Astrocyte of the hippocampus (primary cell): ENCODE results near the gene TRDMT1.

Experiments
- DNase-seq: peaks from one replicate; pipeline ENCODE4 v3.0.0; 2011; ENCODE audit warnings: low read depth, low spot score

TRDMT1 gene, protein sequence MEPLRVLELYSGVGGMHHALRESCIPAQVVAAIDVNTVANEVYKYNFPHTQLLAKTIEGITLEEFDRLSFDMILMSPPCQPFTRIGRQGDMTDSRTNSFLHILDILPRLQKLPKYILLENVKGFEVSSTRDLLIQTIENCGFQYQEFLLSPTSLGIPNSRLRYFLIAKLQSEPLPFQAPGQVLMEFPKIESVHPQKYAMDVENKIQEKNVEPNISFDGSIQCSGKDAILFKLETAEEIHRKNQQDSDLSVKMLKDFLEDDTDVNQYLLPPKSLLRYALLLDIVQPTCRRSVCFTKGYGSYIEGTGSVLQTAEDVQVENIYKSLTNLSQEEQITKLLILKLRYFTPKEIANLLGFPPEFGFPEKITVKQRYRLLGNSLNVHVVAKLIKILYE

DNA sequence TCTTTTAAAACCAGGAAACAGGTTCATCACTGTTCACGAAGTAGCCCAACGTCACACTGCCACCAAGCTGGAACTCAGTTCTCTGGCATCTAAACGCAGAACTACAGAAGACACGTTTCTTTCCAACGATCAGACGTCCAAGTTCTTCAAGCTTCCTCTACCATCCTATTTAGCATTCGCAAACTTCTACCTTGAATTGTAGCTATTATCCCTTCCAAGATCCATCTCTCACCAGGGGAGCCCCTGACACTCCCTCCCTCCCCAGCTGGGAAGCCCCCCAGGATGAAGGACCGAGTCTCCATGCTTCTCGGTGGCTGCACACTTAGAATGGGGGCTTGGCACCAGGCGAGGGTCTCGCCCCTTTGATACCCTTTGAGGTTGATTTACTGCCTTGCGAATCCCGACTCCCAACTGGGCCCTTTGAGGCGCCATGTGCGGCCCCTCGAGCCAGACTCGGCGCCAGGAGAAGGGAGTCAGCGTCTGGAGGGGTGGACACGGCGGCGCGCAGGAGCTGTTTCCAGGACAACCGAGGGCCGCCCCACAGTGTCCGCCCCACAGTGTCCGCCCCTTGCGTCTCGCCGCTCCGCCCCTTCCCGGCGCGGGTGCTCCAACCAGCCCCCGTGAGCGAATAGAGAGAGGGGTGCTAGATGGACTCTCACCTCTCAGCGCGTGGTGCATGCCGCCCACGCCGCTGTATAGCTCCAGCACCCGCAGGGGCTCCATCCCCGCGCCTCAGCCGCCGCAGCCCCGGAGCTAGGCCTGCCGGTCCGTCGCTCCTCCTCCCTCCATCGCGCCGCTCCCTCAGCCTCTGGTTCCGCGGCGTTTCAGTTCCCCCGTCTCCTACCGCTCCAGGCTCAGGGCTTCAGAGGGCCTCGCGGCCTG is at the start of gene TRDMT1:
TSS of gene TRDMT1 (minus strand) at position 761 of the 882 bp plus-strand sequence. CDS start at position 723, 38 bp downstream.
- peak; percentile 97 for DNase-seq

GRCh38 chr10:17250736-17251135 is 49.3 kb upstream of the TRDMT1 start:
- no peak for DNase-seq

DNA sequence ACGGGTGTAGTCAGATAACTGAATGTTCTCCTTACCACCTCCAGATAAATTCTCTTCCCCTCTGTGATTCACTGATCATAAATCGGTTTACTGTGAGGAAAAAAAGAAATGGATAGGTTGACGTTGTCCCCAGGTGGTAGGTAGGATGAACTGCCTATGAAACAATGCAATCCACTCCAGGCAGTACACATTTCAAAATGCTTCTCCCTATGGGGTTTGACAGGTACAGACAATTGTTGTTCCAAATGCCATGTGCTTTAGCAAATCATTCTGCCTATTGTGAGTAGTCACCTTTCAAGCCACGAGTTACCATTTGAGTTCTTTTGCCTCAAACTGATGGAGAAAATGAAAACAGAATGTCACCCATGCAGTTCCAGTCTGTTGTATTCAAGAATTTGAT is 48.3 kb upstream of the TRDMT1 start:
- DNase-seq, result no peak

DNA sequence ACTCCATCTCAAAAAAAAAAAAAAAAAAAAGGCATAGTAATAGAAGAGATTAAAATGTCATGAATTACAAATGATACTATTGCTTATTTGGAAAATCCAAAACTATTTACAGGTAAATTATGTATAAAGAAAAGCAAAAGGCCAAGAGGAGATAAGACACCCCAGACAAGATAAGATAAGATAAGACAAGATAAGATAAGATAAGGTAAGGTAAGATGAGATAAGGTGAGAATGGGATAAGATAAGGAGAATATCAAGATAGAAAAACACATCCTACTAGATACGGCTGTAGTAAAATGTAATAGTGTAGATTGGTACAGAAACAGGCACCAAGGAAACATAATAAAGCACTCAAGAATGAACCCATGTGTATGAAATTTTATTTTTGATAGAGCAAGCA is 47.5 kb upstream of the TRDMT1 start:
- DNase-seq, result no peak

DNA sequence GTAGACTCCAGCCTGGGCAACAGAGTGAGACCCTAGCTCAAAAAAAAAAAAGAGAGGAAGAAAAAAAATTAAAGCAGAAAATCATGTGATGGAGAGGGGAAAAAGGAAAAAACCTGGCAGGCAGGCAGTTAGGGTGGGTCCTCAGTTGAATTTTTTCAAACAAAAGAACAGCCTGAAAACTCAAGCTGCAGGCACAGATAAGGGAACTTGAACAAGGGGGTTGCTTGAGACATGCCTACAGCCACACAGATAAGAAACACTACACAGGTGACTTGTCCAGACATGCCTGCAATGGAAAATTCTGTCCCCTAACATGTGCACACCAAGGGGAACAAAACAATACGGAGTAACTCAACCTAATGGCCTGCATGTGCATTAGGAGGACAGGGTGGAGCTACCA is 45.7 kb upstream of the TRDMT1 start:
- no peak for DNase-seq

DNA sequence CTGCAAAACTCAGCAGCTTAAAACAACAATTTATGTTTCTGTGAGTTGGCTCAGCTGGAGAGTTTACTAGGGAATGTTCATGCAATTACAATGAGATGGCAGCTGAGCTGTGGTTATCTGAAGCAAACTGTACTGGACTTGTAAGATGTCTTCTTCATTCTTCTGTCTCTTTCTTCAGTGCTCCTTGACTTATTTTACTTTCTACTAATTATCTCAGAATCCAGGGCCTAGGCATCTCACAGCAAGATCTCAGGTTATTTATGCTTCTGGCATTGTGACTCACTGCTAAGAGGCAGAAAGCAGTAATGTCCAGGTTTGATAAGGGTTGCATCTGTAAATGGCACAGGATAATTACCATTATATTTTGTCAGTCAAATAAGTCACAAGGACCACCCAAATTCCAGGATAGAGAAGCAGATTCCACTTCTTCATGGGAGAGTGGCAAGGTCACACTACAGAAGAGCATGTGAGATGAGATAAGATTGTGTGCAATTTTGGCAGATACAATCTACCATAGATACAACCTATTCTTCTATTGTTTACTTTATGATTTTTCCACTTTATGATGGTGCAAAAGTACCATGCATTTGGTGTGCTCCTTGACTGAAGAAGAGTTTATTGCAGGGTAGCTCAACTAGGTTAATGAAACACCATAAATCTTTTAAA is 43.4 kb upstream of the TRDMT1 start:
- DNase-seq, result no peak

GRCh38 chr10:17241611-17242333 is 40.3 kb upstream of the TRDMT1 start:
- no peak for DNase-seq

- DNase-seq, result no peak
Measured at GRCh38 chr10:17240616-17241015, 39.1 kb upstream of the TRDMT1 start.

GRCh38 chr10:17240096-17240495 is 38.6 kb upstream of the TRDMT1 start:
- no peak for DNase-seq

GRCh38 chr10:17239345-17240085 is 38.0 kb upstream of the TRDMT1 start:
- DNase-seq, result peak; percentile 41

GRCh38 chr10:17238445-17239291 is 37.2 kb upstream of the TRDMT1 start:
- DNase-seq, result peak; percentile 89

- no peak for DNase-seq
Measured at GRCh38 chr10:17237915-17238444, 36.5 kb upstream of the TRDMT1 start.

DNA sequence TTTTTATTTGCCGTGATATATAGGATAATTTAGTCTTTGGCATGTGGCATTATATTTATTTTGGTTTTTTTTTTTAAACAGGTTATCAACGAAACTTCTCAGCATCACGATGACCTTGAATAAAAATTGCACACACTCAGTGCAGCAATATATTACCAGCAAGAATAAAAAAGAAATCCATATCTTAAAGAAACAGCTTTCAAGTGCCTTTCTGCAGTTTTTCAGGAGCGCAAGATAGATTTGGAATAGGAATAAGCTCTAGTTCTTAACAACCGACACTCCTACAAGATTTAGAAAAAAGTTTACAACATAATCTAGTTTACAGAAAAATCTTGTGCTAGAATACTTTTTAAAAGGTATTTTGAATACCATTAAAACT is 35.7 kb upstream of the TRDMT1 start:
- no peak for DNase-seq

DNA sequence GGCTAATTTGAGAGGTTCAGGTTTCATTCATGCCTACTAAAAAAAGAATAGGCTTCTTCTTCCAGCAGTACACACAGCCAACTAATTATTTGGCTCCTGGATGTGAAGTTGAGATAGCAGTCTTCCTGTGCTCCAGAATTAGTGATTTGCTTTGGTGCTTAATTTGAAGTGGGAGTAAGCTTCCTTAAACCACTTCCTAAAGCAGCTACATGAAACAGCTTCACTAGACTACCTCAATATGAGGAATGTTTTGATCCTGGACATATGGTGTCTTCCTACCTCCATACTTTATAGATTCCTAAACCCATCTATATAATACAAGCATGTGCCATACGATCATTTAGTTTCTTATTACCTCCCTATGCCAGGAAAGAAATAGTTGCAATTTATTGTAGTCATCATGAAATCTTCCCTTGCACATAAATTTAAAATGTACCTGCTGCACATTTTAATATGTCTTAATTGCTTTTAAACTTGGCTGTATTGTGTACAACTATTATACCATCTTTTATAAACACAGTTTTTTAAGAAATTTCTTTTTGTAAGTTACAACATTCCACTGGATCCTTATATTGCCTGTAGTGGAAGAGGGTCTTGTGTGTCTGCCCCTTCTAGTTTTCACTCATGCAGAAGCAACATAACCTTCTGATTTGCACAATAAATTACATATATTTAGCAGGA is 35.1 kb upstream of the TRDMT1 start:
- no peak for DNase-seq

DNA sequence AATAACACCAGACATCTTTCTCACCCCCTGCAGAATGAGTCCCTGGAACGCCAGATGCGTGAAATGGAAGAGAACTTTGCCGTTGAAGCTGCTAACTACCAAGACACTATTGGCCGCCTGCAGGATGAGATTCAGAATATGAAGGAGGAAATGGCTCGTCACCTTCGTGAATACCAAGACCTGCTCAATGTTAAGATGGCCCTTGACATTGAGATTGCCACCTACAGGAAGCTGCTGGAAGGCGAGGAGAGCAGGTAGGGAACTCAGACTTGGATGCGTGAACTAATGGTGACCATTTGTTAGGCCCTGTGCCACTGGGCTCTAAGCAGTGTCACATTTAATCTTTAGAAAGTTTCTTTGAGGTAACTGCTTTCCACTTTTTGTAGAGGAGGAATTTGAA is 33.7 kb upstream of the TRDMT1 start:
- DNase-seq, result peak; percentile 58

DNA sequence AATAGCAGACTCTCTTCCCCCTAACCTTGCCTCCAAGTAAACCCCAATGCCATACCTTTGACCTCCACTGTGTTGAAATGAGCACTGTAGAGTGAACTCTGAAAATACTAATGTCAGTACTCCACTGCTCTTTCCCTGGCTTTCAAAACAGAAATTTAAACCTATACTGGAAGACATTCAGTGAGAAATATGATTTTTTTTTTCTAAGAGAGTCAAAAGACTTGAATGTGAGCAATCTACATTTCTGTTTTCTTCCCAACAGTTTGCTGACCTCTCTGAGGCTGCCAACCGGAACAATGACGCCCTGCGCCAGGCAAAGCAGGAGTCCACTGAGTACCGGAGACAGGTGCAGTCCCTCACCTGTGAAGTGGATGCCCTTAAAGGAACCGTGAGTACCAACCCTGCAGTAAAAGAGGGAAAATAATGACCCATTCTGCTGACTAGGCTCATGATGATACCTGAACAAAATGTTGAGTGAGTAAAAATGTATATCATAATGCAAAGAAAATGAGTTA is 33.0 kb upstream of the TRDMT1 start:
- DNase-seq, result peak; percentile 25

- DNase-seq, result peak; percentile 63
Measured at GRCh38 chr10:17233286-17233991, 32.0 kb upstream of the TRDMT1 start.

- peak; percentile 39 for DNase-seq
Measured at GRCh38 chr10:17232276-17232960, 30.9 kb upstream of the TRDMT1 start.
